8988T (cell line): ENCODE measurements around the gene RPH3AL.
"Not testable (repeated sequence)": the region's sequence is repeated elsewhere in the genome, so short reads cannot be mapped to it uniquely, and the experiment has no call there.

ENCODE experiments used
- DNase-seq: peaks from one replicate; pipeline ENCODE4 v3.0.0; 2011

RPH3AL gene

DNA sequence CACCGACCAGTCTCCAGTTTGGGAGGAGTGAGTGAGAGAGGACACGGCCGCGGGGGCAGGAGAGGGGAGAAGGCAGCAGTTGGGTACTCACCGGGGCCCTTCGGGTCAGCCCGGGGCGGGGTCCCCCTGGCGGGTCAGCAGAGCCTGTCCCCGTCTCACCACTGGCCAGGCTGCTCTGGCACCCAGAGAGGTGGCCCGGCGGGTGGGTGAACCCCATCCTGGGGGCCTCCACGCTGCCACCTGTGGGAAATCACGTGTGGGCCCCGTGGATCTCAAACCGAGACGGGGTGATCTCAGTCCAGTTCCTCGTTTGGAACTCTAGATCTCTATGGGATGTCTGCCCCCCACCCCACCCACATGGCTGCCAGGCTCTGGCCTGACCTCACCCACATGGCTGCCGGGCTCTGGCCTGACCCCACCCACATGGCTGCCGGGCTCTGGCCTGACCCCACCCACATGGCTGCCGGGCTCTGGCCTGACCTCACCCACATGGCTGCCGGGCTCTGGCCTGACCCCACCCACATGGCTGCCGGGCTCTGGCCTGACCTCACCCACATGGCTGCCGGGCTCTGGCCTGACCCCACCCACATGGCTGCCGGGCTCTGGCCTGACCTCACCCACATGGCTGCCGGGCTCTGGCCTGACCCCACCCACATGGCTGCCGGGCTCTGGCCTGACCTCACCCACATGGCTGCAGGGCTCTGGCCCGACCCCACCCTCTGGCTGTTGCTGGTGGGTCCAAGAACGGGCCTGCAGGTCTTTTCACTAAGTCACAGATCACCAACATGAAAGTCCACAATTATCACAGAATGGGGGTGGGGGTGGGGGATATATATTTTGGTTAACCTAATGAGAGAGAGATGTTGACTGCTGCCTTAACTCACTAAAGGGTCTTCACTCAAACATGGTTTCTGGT, 136.8 kb downstream of the RPH3AL start:
- DNase-seq, result not testable (repeated sequence)

GRCh38 chr17:214881-215331, 137.7 kb downstream of the RPH3AL start:
- DNase-seq, result no peak

DNA sequence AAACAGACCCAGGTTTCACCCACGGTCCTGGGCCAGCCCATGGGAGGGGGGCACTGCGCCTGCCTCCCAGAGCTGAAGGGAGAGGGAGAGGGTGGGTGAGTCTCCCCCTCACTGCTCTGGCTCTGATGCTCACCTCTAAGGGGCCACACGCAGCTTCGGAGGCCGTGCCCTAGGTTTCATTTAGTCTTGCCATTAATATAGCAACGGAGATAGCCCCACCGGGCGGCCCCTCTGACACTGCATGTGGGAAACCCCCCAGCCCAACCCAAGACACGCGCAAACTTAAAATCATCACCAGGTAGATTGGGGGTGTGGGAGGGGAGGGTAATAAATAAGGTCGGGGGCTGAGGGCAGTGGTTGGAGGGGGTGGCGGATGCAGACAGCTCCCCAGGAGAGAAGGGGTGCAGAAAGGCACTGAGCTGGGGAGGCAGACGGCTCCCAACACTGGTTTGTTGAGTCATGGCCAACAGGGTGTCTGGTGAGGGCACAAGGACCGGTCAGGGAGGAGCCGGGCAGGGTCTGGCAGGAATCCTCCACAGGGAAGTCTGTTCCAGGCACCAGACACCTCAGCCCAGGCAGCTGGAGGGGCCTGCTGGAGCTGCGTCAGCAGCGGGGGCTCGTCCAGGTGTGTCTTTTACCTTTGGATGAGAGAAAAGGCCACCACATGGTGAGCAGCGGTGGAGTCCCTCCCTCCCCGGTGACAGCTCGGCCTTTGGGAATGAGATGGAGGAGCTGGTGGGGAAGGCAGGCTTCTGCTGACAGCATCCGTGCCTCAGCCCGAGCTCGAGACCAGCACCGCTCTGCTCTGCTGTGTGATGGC, 139.1 kb downstream of the RPH3AL start:
- no peak for DNase-seq

DNA sequence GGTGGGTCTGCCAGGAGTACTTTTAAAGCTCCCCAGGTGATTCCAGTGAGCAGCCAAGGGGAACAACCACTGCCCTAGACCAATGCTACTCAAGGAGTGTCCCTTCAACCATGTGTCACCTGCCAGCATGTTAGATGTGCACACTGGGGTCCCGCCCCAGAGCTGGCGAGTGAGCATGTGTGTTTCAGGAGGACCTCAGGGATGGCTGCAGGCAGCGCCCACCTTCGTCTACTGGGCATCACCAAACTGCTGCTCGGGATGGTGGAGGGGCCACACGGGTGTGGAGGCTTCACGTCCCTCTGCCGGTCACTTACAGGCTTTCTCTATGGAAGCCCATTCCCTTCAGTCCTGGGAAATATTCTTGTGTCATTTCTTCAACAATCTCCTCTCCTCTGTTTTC, 142.2 kb downstream of the RPH3AL start:
- no peak for DNase-seq

- no peak for DNase-seq
These were observed 144.2 kb downstream of the RPH3AL start for GRCh38 chr17:208429-208828.

- DNase-seq, result no peak
These were observed 144.8 kb downstream of the RPH3AL start for GRCh38 chr17:207775-208174.

- DNase-seq, result no peak
These were observed 145.6 kb downstream of the RPH3AL start for GRCh38 chr17:206941-207560.

DNA sequence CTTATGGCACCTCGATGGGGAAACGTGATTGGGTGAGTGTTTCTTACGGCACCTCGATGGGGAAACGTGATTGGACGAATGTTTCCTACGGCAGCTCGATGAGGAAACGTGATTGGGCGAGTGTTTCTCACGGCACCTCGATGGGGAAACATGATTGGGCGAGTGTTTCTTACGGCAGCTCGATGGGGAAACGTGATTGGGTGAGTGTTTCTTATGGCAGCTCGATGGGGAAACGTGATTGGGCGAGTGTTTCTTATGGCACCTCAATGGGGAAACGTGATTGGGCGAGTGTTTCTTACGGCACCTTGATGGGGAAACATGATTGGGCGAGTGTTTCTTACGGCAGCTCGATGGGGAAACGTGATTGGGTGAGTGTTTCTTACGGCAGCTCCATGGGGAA, 146.1 kb downstream of the RPH3AL start:
- not testable (repeated sequence) for DNase-seq

- DNase-seq, result no peak
These were observed 146.8 kb downstream of the RPH3AL start for GRCh38 chr17:205817-206216.

DNA sequence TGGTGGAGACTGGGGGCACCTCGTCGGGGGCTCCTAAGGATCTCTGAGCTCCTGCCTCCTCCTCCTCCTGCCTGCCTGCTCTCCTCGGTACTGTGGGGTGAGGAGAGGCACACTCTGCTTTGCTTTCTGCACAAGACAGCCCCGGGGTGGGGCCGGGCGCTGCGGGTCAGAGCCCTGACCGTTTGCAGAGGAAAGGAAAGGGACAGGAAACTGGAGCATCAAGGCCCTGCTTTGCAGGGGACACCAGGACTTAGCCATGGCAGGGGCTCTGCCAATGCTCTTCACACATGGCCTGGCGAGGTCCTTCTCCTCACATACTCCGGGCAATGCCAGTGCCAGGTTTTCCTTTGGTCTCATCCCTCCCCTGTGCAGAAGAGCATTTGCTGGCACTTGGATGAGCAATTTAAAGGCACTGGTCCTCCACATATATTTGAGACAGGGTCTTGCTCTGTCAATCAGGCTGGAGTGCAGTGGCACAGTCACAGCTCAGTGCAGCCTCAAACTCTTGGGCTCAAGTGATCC, 147.4 kb downstream of the RPH3AL start:
- no peak for DNase-seq

- DNase-seq, result no peak
These were observed 148.0 kb downstream of the RPH3AL start for GRCh38 chr17:204427-205147.

GRCh38 chr17:202501-202951, 150.1 kb downstream of the RPH3AL start:
- DNase-seq, result no peak

- not testable (repeated sequence) for DNase-seq
These were observed 150.9 kb downstream of the RPH3AL start for GRCh38 chr17:201736-202135.

DNA sequence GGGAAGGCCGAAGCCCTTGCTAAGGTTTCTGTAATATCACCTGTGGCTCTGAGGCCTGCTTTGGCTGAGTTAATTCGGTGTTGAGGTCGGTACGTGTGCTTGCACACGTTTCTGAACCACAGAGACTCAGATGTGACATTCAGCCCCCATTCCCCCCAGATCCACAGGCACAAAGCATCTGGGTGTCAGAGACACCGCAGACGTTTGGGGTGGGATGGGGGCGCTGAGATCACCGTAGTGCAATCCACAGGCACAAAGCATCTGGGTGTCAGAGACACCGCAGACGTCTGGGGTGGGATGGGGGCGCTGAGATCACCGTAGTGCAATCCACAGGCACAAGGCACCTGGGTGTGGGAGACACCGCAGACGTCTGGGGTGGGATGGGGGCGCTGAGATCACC, 151.3 kb downstream of the RPH3AL start:
- not testable (repeated sequence) for DNase-seq

DNA sequence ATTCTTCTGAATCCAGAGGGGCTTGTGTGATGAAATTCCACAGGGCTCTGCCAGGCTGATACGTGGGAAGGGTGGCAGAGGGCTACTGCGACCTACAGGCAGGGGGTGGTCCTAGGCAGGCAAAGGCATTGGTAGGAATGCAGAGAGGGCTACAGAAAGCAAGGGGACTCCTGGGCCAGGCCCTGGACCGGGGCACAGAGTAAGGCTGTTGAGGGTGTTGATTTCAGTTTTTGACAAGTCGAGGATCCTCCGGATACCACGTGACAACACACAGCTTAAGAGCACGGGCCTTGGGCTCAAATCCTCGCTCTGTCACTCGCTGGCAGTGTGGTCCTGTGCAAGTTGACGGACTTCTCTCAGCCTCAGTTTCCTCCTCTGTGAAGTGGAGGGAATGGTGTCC, 152.0 kb downstream of the RPH3AL start:
- no peak for DNase-seq

GRCh38 chr17:199806-200545, 152.6 kb downstream of the RPH3AL start:
- DNase-seq, result no peak

- DNase-seq, result no peak
These were observed 153.4 kb downstream of the RPH3AL start for GRCh38 chr17:199191-199604.

DNA sequence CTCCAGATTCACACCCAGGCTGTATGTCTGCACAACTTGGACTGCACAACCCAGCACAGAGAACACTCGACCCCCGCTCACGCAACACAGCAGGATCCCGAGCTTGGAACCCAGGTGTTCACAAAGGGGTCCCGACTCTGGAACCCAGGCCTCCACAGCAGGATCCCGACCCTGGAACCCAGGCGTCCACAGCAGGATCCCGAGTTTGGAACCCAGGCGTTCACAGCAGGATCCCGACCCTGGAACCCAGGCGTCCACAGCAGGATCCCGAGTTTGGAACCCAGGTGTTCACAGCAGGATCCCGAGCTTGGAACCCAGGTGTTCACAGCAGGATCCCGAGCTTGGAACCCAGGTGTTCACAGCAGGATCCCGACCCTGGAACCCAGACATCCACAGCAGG, 154.4 kb downstream of the RPH3AL start:
- not testable (repeated sequence) for DNase-seq

DNA sequence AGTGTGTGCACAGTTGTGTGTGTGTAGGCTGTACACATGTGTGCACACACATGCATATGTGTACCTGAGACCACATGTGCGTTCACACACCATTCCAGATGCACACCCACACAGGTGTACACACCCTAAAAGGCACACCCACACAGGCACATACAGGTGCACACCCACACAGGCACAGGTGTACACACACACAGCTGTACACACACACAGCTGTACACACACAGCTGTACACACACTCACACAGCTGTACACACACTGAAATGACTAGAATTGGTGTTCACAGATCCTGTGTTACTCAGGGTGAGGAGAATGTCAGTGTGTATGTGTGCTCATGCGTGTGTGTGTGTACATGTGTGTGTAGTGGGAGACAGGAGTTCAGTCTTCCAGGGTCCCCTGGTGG, 155.3 kb downstream of the RPH3AL start:
- no peak for DNase-seq

- no peak for DNase-seq
These were observed 157.6 kb downstream of the RPH3AL start for GRCh38 chr17:194828-195602.
